Stimulated activated naive CD4-positive, alpha-beta T cell treated with Interleukin-2 at 50 U/mL for 16 hours (primary cell): ENCODE data around the gene AKNAD1.

Experiments
- DNase-seq: peaks from one replicate; lab custom pipeline; 2025; lab: John Stamatoyannopoulos, UW

AKNAD1 gene

GRCh38 chr1:108780937-108781574 is 75.8 kb downstream of the AKNAD1 start:
- no peak for DNase-seq

DNA sequence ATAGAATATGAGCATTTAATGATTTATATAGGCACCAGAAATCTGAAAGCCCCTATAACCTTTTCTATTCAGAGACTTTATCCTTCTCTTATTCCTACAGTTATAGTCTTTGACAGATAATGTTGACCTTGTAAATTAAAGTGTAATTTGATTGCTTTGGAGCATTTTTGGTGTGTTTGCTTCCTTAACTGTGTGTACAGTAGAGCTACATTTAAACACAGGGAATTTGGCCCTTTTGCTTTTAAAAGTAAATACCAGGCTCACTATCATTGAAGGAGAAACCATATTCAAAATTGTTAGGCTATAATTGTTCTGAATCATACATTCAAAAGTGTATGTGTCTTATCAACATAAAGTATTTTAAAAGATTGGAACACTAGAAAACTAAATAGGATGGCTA is 77.4 kb downstream of the AKNAD1 start:
- DNase-seq, result no peak

- no peak for DNase-seq
These were observed 79.1 kb downstream of the AKNAD1 start for GRCh38 chr1:108777839-108778238.

- no peak for DNase-seq
These were observed 89.2 kb downstream of the AKNAD1 start for GRCh38 chr1:108767708-108768107.

DNA sequence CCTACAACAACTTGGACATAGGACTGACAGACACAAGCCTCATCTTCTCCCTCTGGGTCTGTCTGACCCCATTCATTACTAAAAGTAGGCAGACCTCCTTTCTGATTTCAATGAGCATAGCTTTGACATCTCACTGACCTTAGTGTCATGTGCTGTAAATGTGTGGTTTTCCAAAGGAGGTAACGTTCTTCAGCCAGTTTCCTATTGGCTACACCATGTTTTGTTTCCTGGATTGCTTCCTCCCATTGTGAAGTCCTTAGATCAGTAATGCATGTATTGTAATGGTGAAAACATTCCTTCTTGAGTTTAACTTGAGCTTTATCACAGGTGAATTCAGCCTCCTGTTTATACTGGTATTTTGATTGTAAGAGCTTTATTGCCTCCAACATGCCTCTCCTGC is 89.8 kb downstream of the AKNAD1 start:
- DNase-seq, result no peak
